Neural cell (in vitro differentiated cells): ENCODE data around the gene XKRX. TPM values are rescaled to one million over a fixed set of nuclear protein-coding genes. Genes with fewer than 3 reads are reported as not detected.

Experiments used
- H2AFZ ChIP-seq: fragments of 200-600, 300-800 bp; sonication (generic), shearing (Covaris generic); 2 replicates; pipeline ENCODE4 v1.6.0; 2014; ENCODE audit warnings: low read depth, mild to moderate bottlenecking, antibody characterized with exemption, low read length, moderate library complexity
- H3F3A ChIP-seq: fragments of 200-600 bp; shearing (Covaris generic); 2 replicates; pipeline ENCODE4 v1.6.1; 2016; ENCODE audit warnings: mild to moderate bottlenecking, moderate library complexity, mixed read lengths, antibody characterized with exemption, low read length; ENCODE audit not compliant: insufficient read depth, poor library complexity, severe bottlenecking
- H3K27ac ChIP-seq: fragments of 200-600, 300-800 bp; sonication (generic), shearing (Covaris generic); 2 replicates; pipeline ENCODE4 v1.5.1; 2014; ENCODE audit warnings: mild to moderate bottlenecking, low read length, moderate library complexity
- H3K27me3 ChIP-seq: fragments of 300-800, 200-600 bp; sonication (generic), shearing (Covaris generic); 2 replicates; pipeline ENCODE4 v1.6.0; 2014; ENCODE audit warnings: mild to moderate bottlenecking, low read depth, low read length, moderate library complexity; ENCODE audit not compliant: insufficient read depth
- H3K36me3 ChIP-seq: fragments of 300-800, 200-600 bp; sonication (generic), shearing (Covaris generic); 2 replicates; pipeline ENCODE4 v1.5.1; 2014; ENCODE audit warnings: mild to moderate bottlenecking, antibody characterized with exemption, low read length, moderate library complexity; ENCODE audit not compliant: insufficient read depth
- H3K4me2 ChIP-seq: fragments of 300-800, 200-600 bp; sonication (generic), shearing (Covaris generic); 2 replicates; pipeline ENCODE4 v1.6.0; 2014; ENCODE audit warnings: mild to moderate bottlenecking, low read length
- H3K4me3 ChIP-seq: fragments of 300-800, 200-600 bp; sonication (generic), shearing (Covaris generic); 2 replicates; pipeline ENCODE4 v1.5.1; 2014; ENCODE audit warnings: mild to moderate bottlenecking, low read length, moderate library complexity
- H3K79me2 ChIP-seq: fragments of 200-600 bp; shearing (Covaris generic); replicated peaks from 2 replicates; pipeline ENCODE4 v1.6.0; 2014; ENCODE audit warnings: mild to moderate bottlenecking, low read length, moderate library complexity; ENCODE audit not compliant: insufficient read depth
- H3K9ac ChIP-seq: fragments of 300-800, 200-600 bp; sonication (generic), shearing (Covaris generic); 2 replicates; pipeline ENCODE4 v1.6.1; 2016; ENCODE audit warnings: mild to moderate bottlenecking, low read length, mixed read lengths
- H3K9me2 ChIP-seq: fragments of 200-600 bp; shearing (Covaris generic); 2 replicates; pipeline ENCODE4 v1.6.1; 2016; ENCODE audit warnings: mild to moderate bottlenecking, low read length, mixed read lengths; ENCODE audit not compliant: insufficient read depth
- H3K9me3 ChIP-seq: fragments of 200-600, 300-800 bp; sonication (generic), shearing (Covaris generic); 2 replicates; pipeline ENCODE4 v1.6.1; 2016; ENCODE audit warnings: mild to moderate bottlenecking, mixed run types, low read length, moderate library complexity, mixed read lengths
- H4K20me1 ChIP-seq: fragments of 200-600 bp; shearing (Covaris generic); 2 replicates; pipeline ENCODE4 v1.6.1; 2016; ENCODE audit warnings: mild to moderate bottlenecking, mixed run types; ENCODE audit not compliant: insufficient read depth
- CTCF ChIP-seq: fragments of 450-650 bp; IDR thresholded peaks from 2 replicates; pipeline ENCODE4 v1.5.1; 2014; ENCODE audit warnings: antibody characterized with exemption, mild to moderate bottlenecking, moderate library complexity; ENCODE audit not compliant: poor library complexity, severe bottlenecking
- EP300 ChIP-seq: fragments of 450-650 bp; conservative IDR thresholded peaks from 2 replicates; pipeline ENCODE4 v1.6.1; 2014; ENCODE audit warnings: antibody characterized with exemption, mild to moderate bottlenecking, moderate library complexity; ENCODE audit not compliant: poor library complexity, severe bottlenecking
- EZH2 ChIP-seq: fragments of 200-600, 300-800 bp; shearing (Covaris generic), sonication (generic); IDR thresholded peaks from 2 replicates; pipeline ENCODE4 v1.6.1; 2014; ENCODE audit warnings: antibody characterized with exemption, low read length, borderline replicate concordance, mild to moderate bottlenecking; ENCODE audit not compliant: insufficient read depth, poor library complexity, severe bottlenecking
- MXI1 ChIP-seq: fragments of 450-650 bp; conservative IDR thresholded peaks from 2 replicates; pipeline ENCODE4 v1.6.1; 2014; ENCODE audit warnings: antibody characterized with exemption, mild to moderate bottlenecking; ENCODE audit not compliant: poor library complexity, severe bottlenecking
- POLR2AphosphoS5 ChIP-seq: IDR thresholded peaks from 2 replicates; pipeline ENCODE4 v1.6.1; 2012
- RAD21 ChIP-seq: fragments of 450-650 bp; conservative IDR thresholded peaks from 2 replicates; pipeline ENCODE4 v1.6.1; 2014; ENCODE audit warnings: antibody characterized with exemption, mild to moderate bottlenecking, moderate library complexity
- REST ChIP-seq: IDR thresholded peaks from 2 replicates; pipeline ENCODE4 v1.6.1; 2012; ENCODE audit warnings: borderline replicate concordance
- SMC3 ChIP-seq: fragments of 450-650 bp; conservative IDR thresholded peaks from 2 replicates; pipeline ENCODE4 v1.6.1; 2014; ENCODE audit warnings: antibody characterized with exemption, mild to moderate bottlenecking, moderate library complexity; ENCODE audit not compliant: poor library complexity
- TAF1 ChIP-seq: IDR thresholded peaks from 2 replicates; pipeline ENCODE4 v1.6.1; 2012; ENCODE audit warnings: low read depth
- polyA minus RNA-seq: library from RNA; depleted of rRNA, polyadenylated mRNA; stranded (reverse); fragments of >200 nt; gene quantifications from 2 replicates; pipeline ENCODE4 v1.2.3, GENCODE V29; 2014
- polyA plus RNA-seq: library from polyadenylated mRNA; depleted of rRNA; stranded (reverse); fragments of >200 nt; gene quantifications from 2 replicates; pipeline ENCODE4 v1.2.3, GENCODE V29; 2014

XKRX gene
- not detected in 2 replicates for polyA plus RNA-seq
- polyA minus RNA-seq, result not detected in 2 replicates

- Histone ChIP-seq H4K20me1 (no peaks in the 10 kb centered on the region), H2AFZ (no peak within 1 kb of the TSS), H3K27ac (no peak within 1 kb of the TSS), H3K79me2 (no peaks in the 10 kb centered on the region), H3F3A (no peaks in the 10 kb centered on the region), H3K4me3 (peak within 1 kb of the TSS; percentile 66), H3K27me3 (peaks cover 6% of the 10 kb centered on the region), H3K4me2 (peak within 1 kb of the TSS; percentile 6), H3K9ac (no peak within 1 kb of the TSS), H3K9me2 (no peaks in the 10 kb centered on the region), H3K36me3 (no peaks in the 10 kb centered on the region), H3K9me3 (no peaks in the 10 kb centered on the region)
- TF ChIP-seq REST, result no peak
- TF ChIP-seq RAD21, result no peak
- TF ChIP-seq TAF1, result no peak
- TF ChIP-seq MXI1, result no peak
- TF ChIP-seq EZH2, result no peak
These were observed at the start of gene XKRX for GRCh38 chrX:100928660-100929613. Gene XKRX (minus strand): TSS chrX:100928917. CDS start chrX:100928304, 613 bp downstream.

- Histone ChIP-seq H3K4me2 (no peak overlapping the region), H3K79me2 (no peaks in the 10 kb centered on the region), H3K9ac (no peak overlapping the region), H3K36me3 (no peaks in the 10 kb centered on the region), H2AFZ (no peak overlapping the region), H3K4me3 (no peak overlapping the region), H4K20me1 (no peaks in the 10 kb centered on the region), H3F3A (no peaks in the 10 kb centered on the region), H3K9me3 (no peaks in the 10 kb centered on the region), H3K27me3 (no peaks in the 10 kb centered on the region), H3K9me2 (no peaks in the 10 kb centered on the region), H3K27ac (no peak overlapping the region)
- no peak for TF ChIP-seq EZH2
- no peak for TF ChIP-seq MXI1
- TF ChIP-seq TAF1, result no peak
- TF ChIP-seq EP300, result no peak
- no peak for TF ChIP-seq REST
- no peak for TF ChIP-seq CTCF
- TF ChIP-seq SMC3, result no peak
- TF ChIP-seq RAD21, result no peak
- TF ChIP-seq POLR2AphosphoS5, result no peak
These were observed 47.5 kb upstream of the XKRX start for GRCh38 chrX:100976211-100976610.
